ENCODE measurements around the gene LPA. TPM values are rescaled to one million over a fixed set of nuclear protein-coding genes. Genes with fewer than 3 reads are reported as not detected.
"Not testable (repeated sequence)": the region's sequence is repeated elsewhere in the genome, so short reads cannot be mapped to it uniquely, and the experiment has no call there.

Gene LPA, protein sequence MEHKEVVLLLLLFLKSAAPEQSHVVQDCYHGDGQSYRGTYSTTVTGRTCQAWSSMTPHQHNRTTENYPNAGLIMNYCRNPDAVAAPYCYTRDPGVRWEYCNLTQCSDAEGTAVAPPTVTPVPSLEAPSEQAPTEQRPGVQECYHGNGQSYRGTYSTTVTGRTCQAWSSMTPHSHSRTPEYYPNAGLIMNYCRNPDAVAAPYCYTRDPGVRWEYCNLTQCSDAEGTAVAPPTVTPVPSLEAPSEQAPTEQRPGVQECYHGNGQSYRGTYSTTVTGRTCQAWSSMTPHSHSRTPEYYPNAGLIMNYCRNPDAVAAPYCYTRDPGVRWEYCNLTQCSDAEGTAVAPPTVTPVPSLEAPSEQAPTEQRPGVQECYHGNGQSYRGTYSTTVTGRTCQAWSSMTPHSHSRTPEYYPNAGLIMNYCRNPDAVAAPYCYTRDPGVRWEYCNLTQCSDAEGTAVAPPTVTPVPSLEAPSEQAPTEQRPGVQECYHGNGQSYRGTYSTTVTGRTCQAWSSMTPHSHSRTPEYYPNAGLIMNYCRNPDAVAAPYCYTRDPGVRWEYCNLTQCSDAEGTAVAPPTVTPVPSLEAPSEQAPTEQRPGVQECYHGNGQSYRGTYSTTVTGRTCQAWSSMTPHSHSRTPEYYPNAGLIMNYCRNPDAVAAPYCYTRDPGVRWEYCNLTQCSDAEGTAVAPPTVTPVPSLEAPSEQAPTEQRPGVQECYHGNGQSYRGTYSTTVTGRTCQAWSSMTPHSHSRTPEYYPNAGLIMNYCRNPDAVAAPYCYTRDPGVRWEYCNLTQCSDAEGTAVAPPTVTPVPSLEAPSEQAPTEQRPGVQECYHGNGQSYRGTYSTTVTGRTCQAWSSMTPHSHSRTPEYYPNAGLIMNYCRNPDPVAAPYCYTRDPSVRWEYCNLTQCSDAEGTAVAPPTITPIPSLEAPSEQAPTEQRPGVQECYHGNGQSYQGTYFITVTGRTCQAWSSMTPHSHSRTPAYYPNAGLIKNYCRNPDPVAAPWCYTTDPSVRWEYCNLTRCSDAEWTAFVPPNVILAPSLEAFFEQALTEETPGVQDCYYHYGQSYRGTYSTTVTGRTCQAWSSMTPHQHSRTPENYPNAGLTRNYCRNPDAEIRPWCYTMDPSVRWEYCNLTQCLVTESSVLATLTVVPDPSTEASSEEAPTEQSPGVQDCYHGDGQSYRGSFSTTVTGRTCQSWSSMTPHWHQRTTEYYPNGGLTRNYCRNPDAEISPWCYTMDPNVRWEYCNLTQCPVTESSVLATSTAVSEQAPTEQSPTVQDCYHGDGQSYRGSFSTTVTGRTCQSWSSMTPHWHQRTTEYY (N-terminal part only)
- total RNA-seq, result not detected
- long read RNA-seq, result 0 reads

GRCh38 chr6:160664198-160664597, at the start of gene LPA:
TSS of gene LPA (minus strand) at chr6:160664275. CDS start at chr6:160664214, 61 bp downstream.
- DNase-seq (ENCODE audit: low spot score), result not testable (repeated sequence)

- not testable (repeated sequence) for DNase-seq (ENCODE audit: low spot score)
These were observed 44.9 kb upstream of the LPA start for GRCh38 chr6:160708993-160709392.

DNA sequence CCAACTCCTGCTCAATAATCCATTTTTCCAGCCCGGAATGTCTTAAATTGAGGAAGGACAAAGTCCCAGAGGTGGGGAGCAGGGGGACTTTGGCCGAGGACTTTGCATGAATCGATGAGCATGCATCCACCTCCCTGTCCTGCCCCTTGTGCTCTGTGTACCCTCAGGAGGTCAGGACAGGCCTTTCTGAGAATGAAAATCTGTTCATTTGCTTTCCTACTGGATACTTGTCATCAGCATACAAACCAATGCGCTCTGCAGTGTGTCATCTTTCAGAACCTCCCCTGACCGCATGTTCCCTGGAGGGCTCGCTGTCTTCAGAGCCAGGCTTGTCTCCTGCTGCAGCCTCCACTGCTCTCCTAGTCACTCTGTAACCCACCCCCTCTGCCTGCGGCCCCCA, 40.6 kb upstream of the LPA start:
- DNase-seq (ENCODE audit: low spot score), result not testable (repeated sequence)

DNA sequence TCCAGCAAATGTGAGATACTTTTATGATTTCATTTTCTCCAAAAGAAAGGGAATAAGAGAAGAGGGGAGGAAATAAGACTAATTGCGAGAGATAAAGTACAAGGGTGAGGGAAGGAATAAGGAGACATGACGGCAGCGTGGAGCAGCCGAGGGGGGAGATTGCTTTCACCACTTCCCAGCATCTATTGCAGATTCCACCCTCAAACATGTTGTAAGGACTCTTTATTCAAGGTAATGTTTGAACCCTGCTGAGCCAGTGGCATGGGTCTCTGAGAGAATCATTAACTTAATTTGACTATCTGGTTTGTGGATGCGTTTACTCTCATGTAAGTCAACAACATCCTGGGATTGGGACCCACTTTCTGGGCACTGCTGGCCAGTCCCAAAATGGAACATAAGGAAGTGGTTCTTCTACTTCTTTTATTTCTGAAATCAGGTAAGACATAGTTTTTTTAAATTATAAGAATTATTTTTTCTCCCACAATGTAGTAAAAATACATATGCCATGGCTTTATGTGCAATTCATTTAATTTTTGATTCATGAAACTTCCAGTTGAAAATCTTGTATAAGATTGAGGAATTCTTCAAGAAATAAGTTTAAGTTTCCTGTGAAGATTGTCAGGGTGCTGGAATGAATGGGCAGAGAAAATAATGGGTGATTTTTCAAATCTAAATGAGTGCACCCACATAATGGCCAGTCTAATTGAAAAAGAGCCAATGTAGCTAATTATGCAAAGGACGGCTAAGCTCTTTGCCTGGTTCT, 38.0 kb upstream of the LPA start, which contains the start of gene PLG:
Gene PLG, plus strand, starts transcription at position 327 of the 763 bp plus-strand sequence. Its CDS starts 61 bp downstream, at position 388.
- DNase-seq (ENCODE audit: low spot score), result not testable (repeated sequence)

DNA sequence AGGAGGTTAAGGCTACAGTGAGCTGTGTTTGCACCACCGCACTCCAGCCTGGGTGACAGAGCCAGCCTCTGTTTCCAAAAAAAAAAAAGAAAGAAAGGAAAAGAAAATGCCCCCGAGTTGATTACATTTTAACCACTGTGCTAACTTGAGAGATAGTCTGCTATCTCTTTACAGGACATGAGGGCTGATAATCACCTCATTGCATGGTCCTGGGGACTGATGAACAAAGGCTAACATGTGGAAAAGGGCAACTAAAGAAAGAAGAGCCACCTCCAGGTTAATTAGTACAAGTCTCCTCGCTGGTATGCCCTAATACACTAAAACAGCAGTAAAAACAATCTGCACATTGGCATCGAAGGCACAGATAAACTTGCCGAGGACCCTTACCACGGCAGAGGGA, 33.8 kb upstream of the LPA start:
- no peak for DNase-seq (ENCODE audit: low spot score)

- DNase-seq (ENCODE audit: low spot score), result not testable (repeated sequence)
These were observed 32.8 kb upstream of the LPA start for GRCh38 chr6:160696884-160697283.

- DNase-seq (ENCODE audit: low spot score), result not testable (repeated sequence)
These were observed 31.5 kb upstream of the LPA start for GRCh38 chr6:160695622-160696021.

GRCh38 chr6:160695025-160695424, 30.9 kb upstream of the LPA start:
- DNase-seq (ENCODE audit: low spot score), result not testable (repeated sequence)

- DNase-seq (ENCODE audit: low spot score), result no peak
These were observed 28.4 kb upstream of the LPA start for GRCh38 chr6:160692369-160692959.

- no peak for DNase-seq (ENCODE audit: low spot score)
These were observed 27.5 kb upstream of the LPA start for GRCh38 chr6:160691617-160692016.

DNA sequence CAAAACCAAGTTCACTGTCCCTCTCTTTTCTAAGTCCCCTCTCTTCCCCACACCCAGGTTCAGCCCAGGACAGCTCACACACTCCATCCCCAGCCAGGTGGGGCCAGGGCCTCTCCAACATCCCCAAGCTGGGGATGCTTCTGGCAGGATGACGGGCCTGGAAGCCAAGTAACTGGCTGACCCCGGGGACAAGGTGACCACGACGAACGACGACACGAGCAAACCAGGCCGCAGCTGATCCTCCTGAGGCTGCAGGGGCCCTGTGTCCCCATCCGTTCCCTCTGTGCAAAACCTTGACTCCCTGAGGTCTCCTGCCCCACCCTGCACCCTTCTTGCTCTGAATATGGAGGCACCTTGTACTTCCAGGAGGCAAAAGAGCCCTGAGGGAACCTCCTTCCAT, 26.4 kb upstream of the LPA start:
- DNase-seq (ENCODE audit: low spot score), result no peak

- no peak for DNase-seq (ENCODE audit: low spot score)
These were observed 21.8 kb upstream of the LPA start for GRCh38 chr6:160685762-160686450.

- not testable (repeated sequence) for DNase-seq (ENCODE audit: low spot score)
These were observed 21.2 kb upstream of the LPA start for GRCh38 chr6:160685101-160685761.

- DNase-seq (ENCODE audit: low spot score), result no peak
These were observed 15.3 kb upstream of the LPA start for GRCh38 chr6:160679402-160679769.

DNA sequence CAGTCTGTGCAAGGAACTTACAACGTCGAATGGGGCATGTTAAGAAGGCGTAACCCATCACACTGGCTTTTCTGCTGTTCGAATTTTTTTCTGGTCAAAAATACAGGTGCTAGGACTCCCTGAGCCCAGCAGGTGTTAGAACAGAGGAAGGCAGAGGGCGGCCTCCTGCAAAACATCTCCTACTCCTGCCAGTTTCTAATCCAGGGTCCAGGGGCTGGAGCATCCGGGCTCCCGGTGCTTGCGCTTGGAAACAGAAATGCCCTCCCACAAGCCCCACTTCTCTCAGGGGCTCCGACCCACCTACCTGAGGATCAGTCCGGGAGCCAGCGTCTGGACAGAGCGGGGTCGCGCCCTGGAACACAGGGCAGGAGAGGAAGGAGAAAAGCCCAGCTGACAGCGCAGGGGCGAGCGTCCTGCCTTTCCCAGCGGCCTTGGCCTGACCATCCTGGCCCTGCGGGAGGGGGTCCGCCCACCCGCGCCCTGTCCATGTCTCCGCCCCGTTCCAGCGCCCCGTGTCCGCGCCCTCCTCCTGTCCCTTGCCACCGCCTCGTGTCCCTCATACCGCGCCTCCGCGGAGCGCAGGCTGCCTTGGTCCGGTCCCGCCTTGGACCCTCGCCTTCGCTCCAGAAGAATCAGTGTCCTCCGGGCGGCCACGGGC, 14.8 kb upstream of the LPA start:
- DNase-seq (ENCODE audit: low spot score), result no peak

GRCh38 chr6:160678230-160678629, 14.2 kb upstream of the LPA start:
- no peak for DNase-seq (ENCODE audit: low spot score)

GRCh38 chr6:160676418-160676817, 12.3 kb upstream of the LPA start:
- DNase-seq (ENCODE audit: low spot score), result not testable (repeated sequence)

DNA sequence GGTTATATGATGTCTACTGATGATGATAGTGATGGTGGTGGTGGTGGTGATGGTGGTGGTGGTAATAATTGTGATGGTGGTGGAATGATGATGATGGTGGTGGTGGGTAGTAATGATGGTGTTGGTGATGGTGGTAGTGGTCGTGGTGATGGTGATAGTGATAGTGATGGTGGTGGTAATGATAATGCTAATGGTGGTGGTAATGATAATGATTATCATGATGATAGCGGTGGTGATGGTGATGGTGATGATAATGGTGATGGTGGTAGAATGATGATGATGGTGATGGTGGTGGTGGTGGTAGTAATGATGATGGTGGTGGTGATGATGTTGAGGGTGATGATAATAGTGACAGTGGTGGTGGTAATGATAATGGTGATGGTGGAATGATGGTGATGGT, 4.5 kb upstream of the LPA start:
- DNase-seq (ENCODE audit: low spot score), result no peak
